ENCODE data around the gene CLIC4.

The CLIC4 gene

GRCh38 chr1:24859063-24860010 is 114.1 kb downstream of the CLIC4 start:
- peaks cover 33% of the 10 kb centered on the region for H3K27me3 ChIP-seq
- H3K4me1 ChIP-seq (ENCODE audit: control insufficient read depth in 1 of 2, insufficient read depth in 1 of 2, low read depth in 1 of 2, low read length in 1 of 2) = no peaks in the 10 kb centered on the region
- H3K36me3 ChIP-seq = no peaks in the 10 kb centered on the region
- H3K9me3 ChIP-seq = no peaks in the 10 kb centered on the region
- no peak overlapping the region for H3K27ac ChIP-seq
- no peak overlapping the region for H3K4me3 ChIP-seq (ENCODE audit: low read depth in 1 of 2, low read length in 1 of 2)
- TF ChIP-seq CTCF (IDR thresholded peaks at IDR 0.05) = no peak

DNA sequence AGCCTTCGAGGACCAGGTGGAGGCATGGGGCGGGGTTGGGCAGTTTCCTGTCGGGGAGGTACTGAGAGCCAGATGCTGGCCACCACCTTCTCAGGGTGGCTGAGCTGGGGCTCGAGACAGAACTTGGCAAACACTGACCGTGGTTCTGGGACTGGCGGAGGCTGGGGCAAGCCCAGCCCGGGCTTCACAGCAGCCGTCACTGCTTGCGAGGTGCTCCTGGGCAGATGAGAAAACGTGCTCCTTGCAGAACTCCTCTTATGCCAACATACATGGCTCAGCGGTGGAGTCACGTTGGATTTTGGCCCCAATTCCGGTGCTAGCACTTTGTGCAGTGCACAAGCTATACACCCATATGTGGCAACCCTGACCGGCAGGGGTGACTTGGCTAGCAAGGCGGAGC is 115.6 kb downstream of the CLIC4 start:
- Histone ChIP-seq H3K27ac (no peak overlapping the region), H3K4me1 (ENCODE audit: control insufficient read depth in 1 of 2, insufficient read depth in 1 of 2, low read depth in 1 of 2, low read length in 1 of 2) (no peaks in the 10 kb centered on the region), H3K36me3 (no peaks in the 10 kb centered on the region), H3K9me3 (no peaks in the 10 kb centered on the region), H3K27me3 (peaks cover 47% of the 10 kb centered on the region), H3K4me3 (ENCODE audit: low read depth in 1 of 2, low read length in 1 of 2) (no peak overlapping the region)
- no peak for TF ChIP-seq CTCF (IDR thresholded peaks at IDR 0.05)

DNA sequence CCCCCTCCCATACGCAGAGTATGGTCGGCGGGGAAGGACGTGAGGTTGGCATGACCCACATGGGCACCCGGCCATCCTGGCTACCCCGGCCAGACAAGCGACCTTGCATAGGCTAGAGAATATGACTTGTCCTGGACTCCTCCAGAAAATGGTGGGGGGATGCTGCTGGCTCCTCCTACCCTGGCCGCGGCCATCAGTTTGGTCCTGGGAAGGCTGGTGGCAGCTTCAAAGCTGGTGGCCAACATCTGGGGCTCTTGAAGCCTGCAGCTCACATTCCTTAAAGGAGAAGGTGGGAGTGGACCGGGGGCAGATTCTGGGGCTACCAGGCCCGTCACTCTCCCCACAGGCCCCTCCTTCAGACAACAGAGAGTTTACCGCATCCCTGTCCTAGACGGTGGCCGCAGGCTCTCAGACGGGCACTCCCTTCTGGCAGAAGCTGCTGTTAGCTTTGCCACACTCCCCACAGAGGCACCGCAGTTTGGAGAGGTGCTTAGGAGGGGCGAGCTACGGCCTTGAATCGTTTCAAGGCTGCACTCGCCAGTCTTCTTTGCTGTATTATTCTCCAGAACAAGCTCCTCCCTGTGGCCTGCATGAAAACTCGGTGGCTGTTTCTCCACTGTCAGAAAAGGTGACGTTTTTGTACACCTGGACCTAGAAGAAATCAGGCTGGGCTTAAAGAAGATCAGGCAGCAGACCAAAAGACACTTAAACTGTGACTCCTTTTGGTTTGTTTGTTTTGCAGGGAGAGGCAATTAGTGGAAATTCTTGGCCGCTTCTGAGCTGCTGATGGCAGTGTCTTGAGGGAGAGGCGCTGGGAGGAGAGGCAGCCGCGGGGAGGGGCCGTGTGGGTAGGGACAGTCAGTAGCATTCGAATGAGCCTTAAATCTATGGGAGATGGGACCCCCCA is 116.8 kb downstream of the CLIC4 start:
- H3K4me1 ChIP-seq (ENCODE audit: control insufficient read depth in 1 of 2, insufficient read depth in 1 of 2, low read depth in 1 of 2, low read length in 1 of 2) = no peaks in the 10 kb centered on the region
- no peak overlapping the region for H3K4me3 ChIP-seq (ENCODE audit: low read depth in 1 of 2, low read length in 1 of 2)
- peaks cover 55% of the 10 kb centered on the region for H3K27me3 ChIP-seq
- TF ChIP-seq CTCF (IDR thresholded peaks at IDR 0.05) = no peak
- H3K27ac ChIP-seq = no peak overlapping the region
- H3K9me3 ChIP-seq = no peaks in the 10 kb centered on the region
- no peaks in the 10 kb centered on the region for H3K36me3 ChIP-seq

- peaks cover 64% of the 10 kb centered on the region for H3K27me3 ChIP-seq
- H3K27ac ChIP-seq = no peak overlapping the region
- H3K36me3 ChIP-seq = no peaks in the 10 kb centered on the region
- no peaks in the 10 kb centered on the region for H3K9me3 ChIP-seq
- H3K4me1 ChIP-seq (ENCODE audit: control insufficient read depth in 1 of 2, insufficient read depth in 1 of 2, low read depth in 1 of 2, low read length in 1 of 2) = no peaks in the 10 kb centered on the region
- no peak overlapping the region for H3K4me3 ChIP-seq (ENCODE audit: low read depth in 1 of 2, low read length in 1 of 2)
- TF ChIP-seq CTCF (IDR thresholded peaks at IDR 0.05) = no peak
These were observed 117.7 kb downstream of the CLIC4 start for GRCh38 chr1:24862775-24863483.

- H3K27me3 ChIP-seq = peaks cover 78% of the 10 kb centered on the region
- H3K36me3 ChIP-seq = no peaks in the 10 kb centered on the region
These were observed 119.1 kb downstream of the CLIC4 start for GRCh38 chr1:24864370-24864777.

More at GRCh38 chr1:24864370-24864777, 119.1 kb downstream of the CLIC4 start:
- Histone ChIP-seq H3K4me1 (ENCODE audit: control insufficient read depth in 1 of 2, insufficient read depth in 1 of 2, low read depth in 1 of 2, low read length in 1 of 2) (no peaks in the 10 kb centered on the region), H3K4me3 (ENCODE audit: low read depth in 1 of 2, low read length in 1 of 2) (no peak overlapping the region), H3K9me3 (no peaks in the 10 kb centered on the region), H3K27ac (no peak overlapping the region)
- no peak for TF ChIP-seq CTCF (IDR thresholded peaks at IDR 0.05)

Measured in neutrophil (primary cell).